HepG2 (cell line): ENCODE measurements around the gene ILDR2. TPM values are rescaled to one million over a fixed set of nuclear protein-coding genes. Genes with fewer than 3 reads are reported as not detected.

Source experiments
- ATAC-seq: fragments of 200-7000 bp; cut with Tn5 transposase; 3 replicates; pipeline ENCODE4 v1.9.1; 2020; ENCODE audit warnings: mild to moderate bottlenecking, moderate library complexity
- BruUV-seq: library from RNA; stranded (reverse); fragments of 400-500 nt; replicated peaks from 2 replicates; lab custom pipeline; 2021; lab: Mats Ljungman, UMichigan
- CTCF ChIA-PET: fragments of 300-600 bp; formaldehyde crosslinking; extraction: SDS; loops from one replicate; lab custom pipeline; 2021; ENCODE audit warnings: low total read pairs, inconsistent platforms, low intra/inter-chr PET ratio; lab: Yijun Ruan, JAX
- POLR2A ChIA-PET: fragments of 350-600 bp; sonication (Branson Sonifier 250); formaldehyde crosslinking; loops from one replicate; lab custom pipeline; 2020; ENCODE audit warnings: antibody characterized with exemption, inconsistent platforms; lab: Yijun Ruan, JAX
- DNase-seq: peaks from one replicate; pipeline ENCODE4 v3.0.0-alpha.2; 2015; ENCODE audit warnings: low spot score
- FAIRE-seq: peaks from 3 replicates; lab custom pipeline; 2011; peaks lifted over from hg19 to GRCh38; lab: Jason Lieb, UNC
- H2AFZ ChIP-seq: one replicate; pipeline ENCODE4 v1.6.1; 2011; ENCODE audit warnings: low read length, inconsistent platforms
- H3K27ac ChIP-seq: fragments of 300-600 bp; 3 replicates; pipeline ENCODE4 v1.8.0; 2011; ENCODE audit warnings: mixed run types, mild to moderate bottlenecking, mixed read lengths, low read length, inconsistent platforms; ENCODE audit not compliant: insufficient read depth; ENCODE audit errors: extremely low read length
- H3K27me3 ChIP-seq, 2 experiments: fragments of 200-600 bp in 1 of 2; 2 replicates in 1 of 2; 3 replicates in 1 of 2; pipeline versions ENCODE4 v1.6.0 to v1.8.0; 2011; ENCODE audit warnings: low read length in 2 of 2, mild to moderate bottlenecking in 2 of 2, moderate library complexity in 2 of 2, inconsistent platforms in 1 of 2; ENCODE audit not compliant: insufficient read depth in 2 of 2, control insufficient read depth in 1 of 2
- H3K36me3 ChIP-seq, 2 experiments: fragments of 200-600 bp in 1 of 2; replicated peaks in 1 of 2; 2 replicates in 1 of 2; 3 replicates in 1 of 2; pipeline versions ENCODE4 v1.5.1 to v1.8.0; 2011; ENCODE audit warnings: low read length in 2 of 2, inconsistent platforms in 1 of 2; ENCODE audit not compliant: insufficient read depth in 2 of 2, control insufficient read depth in 1 of 2
- H3K4me1 ChIP-seq: 2 replicates; pipeline ENCODE4 v1.5.1; 2012; ENCODE audit warnings: low read length, inconsistent platforms; ENCODE audit not compliant: insufficient read depth
- H3K4me2 ChIP-seq: 2 replicates; pipeline ENCODE4 v1.6.0; 2011; ENCODE audit warnings: low read depth, low read length, inconsistent platforms
- H3K4me3 ChIP-seq, 3 experiments: fragments of 200-600 bp in 1 of 3; sonication (generic), shearing (Covaris generic) in 1 of 3; replicated peaks in 1 of 3; 2 replicates each; pipeline ENCODE4 v1.5.1; 2011 to 2016; ENCODE audit warnings: low read length in 3 of 3, inconsistent platforms in 2 of 3, low read depth in 2 of 3, mild to moderate bottlenecking in 2 of 3, control low read depth in 1 of 3, mixed read lengths in 1 of 3; ENCODE audit not compliant: insufficient read depth in 1 of 3
- H3K79me2 ChIP-seq: one replicate; pipeline ENCODE4 v1.6.1; 2011; ENCODE audit warnings: low read length, inconsistent platforms; ENCODE audit not compliant: insufficient read depth
- H3K9ac ChIP-seq: 2 replicates; pipeline ENCODE4 v1.6.0; 2011; ENCODE audit warnings: mild to moderate bottlenecking, low read depth, low read length, inconsistent platforms; ENCODE audit not compliant: insufficient read depth
- H3K9me3 ChIP-seq: 2 replicates; pipeline ENCODE4 v1.5.1; 2012; ENCODE audit warnings: mild to moderate bottlenecking, low read length
- H4K20me1 ChIP-seq: 2 replicates; pipeline ENCODE4 v1.6.0; 2011; ENCODE audit warnings: inconsistent platforms, mild to moderate bottlenecking, low read length, moderate library complexity; ENCODE audit not compliant: insufficient read depth
- NFIC ChIP-seq: IDR thresholded peaks from 2 replicates; pipeline ENCODE4 v1.6.1; 2012; ENCODE audit warnings: mild to moderate bottlenecking, low read length, inconsistent platforms
- SOX6 ChIP-seq, 2 experiments: fragments of 450-650 bp in 1 of 2; sonication (generic) in 1 of 2; formaldehyde crosslinking in 1 of 2; IDR thresholded peaks; 2 replicates each; pipeline versions ENCODE4 v1.4.0 to v1.6.1; 2017 to 2020; ENCODE audit warnings: antibody characterized with exemption in 1 of 2, mild to moderate bottlenecking in 1 of 2, missing genetic modification reagents in 1 of 2
- SP1 ChIP-seq, 2 experiments: fragments of 450-650 bp in 1 of 2; sonication (generic) in 1 of 2; formaldehyde crosslinking in 1 of 2; IDR thresholded peaks; 2 replicates each; pipeline versions ENCODE4 v1.4.0 to v1.6.1; 2016 to 2020; ENCODE audit warnings: missing genetic modification reagents in 1 of 2
- ZNF672 ChIP-seq: sonication (generic); formaldehyde crosslinking; IDR thresholded peaks from 2 replicates; pipeline ENCODE4 v1.8.1; 2022; ENCODE audit warnings: missing genetic modification reagents
- WGBS: methylation state at CpG from one replicate; pipeline ENCODE4 v1.1.6; 2017; ENCODE audit warnings: low lambda C conversion rate; 5-methylcytosine and 5-hydroxymethylcytosine counted together
- in situ Hi-C: cut with HindIII; loops from 2 replicates; pipeline ENCODE4 v1.10.0; 2017; ENCODE audit warnings: low pct_unique_long_range_greater_than_20kb; ENCODE audit not compliant: extremely low pct_ligation_motif_present
- intact Hi-C: fragments of 100-400 bp; cut with micrococcal nuclease; formaldehyde crosslinking; loops from one replicate; pipeline ENCODE4 v1.10.0; 2022; ENCODE audit not compliant: unreplicated experiment
- polyA plus RNA-seq, 8 experiments: library from polyadenylated mRNA; depleted of rRNA in 3 of 8; stranded (reverse) in 7 of 8; unstranded in 1 of 8; fragments of >200 nt; fragmentation: Illumina TruSeq in 4 of 8; extraction: Trizol in 4 of 8; gene quantifications; 2 replicates each; pipeline versions ENCODE4 v1.2.1 to v1.2.3, GENCODE V29; 2011 to 2016; ENCODE audit warnings: low read depth in 4 of 8, missing spikeins in 1 of 8, mixed read lengths in 1 of 8; ENCODE audit not compliant: insufficient read depth in 1 of 8
- total RNA-seq, 5 experiments: library from RNA; depleted of rRNA; stranded (reverse); fragments of >200 nt; fragmentation: Illumina TruSeq; extraction: Trizol; gene quantifications; 2 replicates each; pipeline ENCODE4 v1.2.3, GENCODE V29; 2016; ENCODE audit warnings: low read depth in 1 of 5
- TF ChIP-seq, protein P1 (sequence below): IDR thresholded peaks from 2 replicates; pipeline ENCODE4 v1.4.0; 2020; ENCODE audit warnings: mild to moderate bottlenecking, missing genetic modification reagents
- TF ChIP-seq, protein P2 (sequence below): sonication (generic); formaldehyde crosslinking; IDR thresholded peaks from 2 replicates; pipeline ENCODE4 v1.4.0; 2020; ENCODE audit warnings: missing genetic modification reagents, mild to moderate bottlenecking, borderline replicate concordance

Gene ILDR2
- total and polyA plus RNA-seq, 2 of the 13 experiments (the other 11 are each of a cell fraction or from before 2014, with no cell fraction given), result 0.04 TPM; not detected in 1

DNA sequence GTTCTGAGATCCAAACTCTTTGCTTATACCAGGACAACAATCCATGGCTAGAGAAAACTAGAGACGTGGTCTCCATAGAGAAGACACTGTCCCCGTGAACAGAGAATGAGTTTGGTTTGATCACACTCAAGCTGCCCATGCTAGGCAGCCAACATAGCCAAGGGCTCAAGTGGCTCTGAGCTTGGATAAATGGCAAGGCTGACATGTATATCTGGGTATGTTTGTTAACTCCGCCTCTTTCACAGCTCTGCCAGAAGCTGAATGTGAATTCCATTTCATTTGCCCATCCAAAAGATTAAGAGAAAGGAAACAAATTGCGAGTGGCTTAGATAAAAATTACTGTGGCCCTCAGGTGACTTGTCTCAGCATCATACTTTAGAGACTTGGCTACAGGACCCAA lies 38.0 kb downstream of the ILDR2 start:
- TF ChIP-seq ZNF672 (no peak), NFIC (no peak), SOX6 (IDR thresholded peaks at IDR 0.05) (no peak), SOX6 (CRISPR knock-in tag; IDR thresholded peaks at IDR 0.05) (no peak), SP1 (IDR thresholded peaks at IDR 0.05) (no peak), SP1 (CRISPR knock-in tag; IDR thresholded peaks at IDR 0.05) (no peak)
- TF ChIP-seq, protein P1, sequence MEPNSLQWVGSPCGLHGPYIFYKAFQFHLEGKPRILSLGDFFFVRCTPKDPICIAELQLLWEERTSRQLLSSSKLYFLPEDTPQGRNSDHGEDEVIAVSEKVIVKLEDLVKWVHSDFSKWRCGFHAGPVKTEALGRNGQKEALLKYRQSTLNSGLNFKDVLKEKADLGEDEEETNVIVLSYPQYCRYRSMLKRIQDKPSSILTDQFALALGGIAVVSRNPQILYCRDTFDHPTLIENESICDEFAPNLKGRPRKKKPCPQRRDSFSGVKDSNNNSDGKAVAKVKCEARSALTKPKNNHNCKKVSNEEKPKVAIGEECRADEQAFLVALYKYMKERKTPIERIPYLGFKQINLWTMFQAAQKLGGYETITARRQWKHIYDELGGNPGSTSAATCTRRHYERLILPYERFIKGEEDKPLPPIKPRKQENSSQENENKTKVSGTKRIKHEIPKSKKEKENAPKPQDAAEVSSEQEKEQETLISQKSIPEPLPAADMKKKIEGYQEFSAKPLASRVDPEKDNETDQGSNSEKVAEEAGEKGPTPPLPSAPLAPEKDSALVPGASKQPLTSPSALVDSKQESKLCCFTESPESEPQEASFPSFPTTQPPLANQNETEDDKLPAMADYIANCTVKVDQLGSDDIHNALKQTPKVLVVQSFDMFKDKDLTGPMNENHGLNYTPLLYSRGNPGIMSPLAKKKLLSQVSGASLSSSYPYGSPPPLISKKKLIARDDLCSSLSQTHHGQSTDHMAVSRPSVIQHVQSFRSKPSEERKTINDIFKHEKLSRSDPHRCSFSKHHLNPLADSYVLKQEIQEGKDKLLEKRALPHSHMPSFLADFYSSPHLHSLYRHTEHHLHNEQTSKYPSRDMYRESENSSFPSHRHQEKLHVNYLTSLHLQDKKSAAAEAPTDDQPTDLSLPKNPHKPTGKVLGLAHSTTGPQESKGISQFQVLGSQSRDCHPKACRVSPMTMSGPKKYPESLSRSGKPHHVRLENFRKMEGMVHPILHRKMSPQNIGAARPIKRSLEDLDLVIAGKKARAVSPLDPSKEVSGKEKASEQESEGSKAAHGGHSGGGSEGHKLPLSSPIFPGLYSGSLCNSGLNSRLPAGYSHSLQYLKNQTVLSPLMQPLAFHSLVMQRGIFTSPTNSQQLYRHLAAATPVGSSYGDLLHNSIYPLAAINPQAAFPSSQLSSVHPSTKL (CRISPR knock-in tag), result no peak
- TF ChIP-seq, protein P2, sequence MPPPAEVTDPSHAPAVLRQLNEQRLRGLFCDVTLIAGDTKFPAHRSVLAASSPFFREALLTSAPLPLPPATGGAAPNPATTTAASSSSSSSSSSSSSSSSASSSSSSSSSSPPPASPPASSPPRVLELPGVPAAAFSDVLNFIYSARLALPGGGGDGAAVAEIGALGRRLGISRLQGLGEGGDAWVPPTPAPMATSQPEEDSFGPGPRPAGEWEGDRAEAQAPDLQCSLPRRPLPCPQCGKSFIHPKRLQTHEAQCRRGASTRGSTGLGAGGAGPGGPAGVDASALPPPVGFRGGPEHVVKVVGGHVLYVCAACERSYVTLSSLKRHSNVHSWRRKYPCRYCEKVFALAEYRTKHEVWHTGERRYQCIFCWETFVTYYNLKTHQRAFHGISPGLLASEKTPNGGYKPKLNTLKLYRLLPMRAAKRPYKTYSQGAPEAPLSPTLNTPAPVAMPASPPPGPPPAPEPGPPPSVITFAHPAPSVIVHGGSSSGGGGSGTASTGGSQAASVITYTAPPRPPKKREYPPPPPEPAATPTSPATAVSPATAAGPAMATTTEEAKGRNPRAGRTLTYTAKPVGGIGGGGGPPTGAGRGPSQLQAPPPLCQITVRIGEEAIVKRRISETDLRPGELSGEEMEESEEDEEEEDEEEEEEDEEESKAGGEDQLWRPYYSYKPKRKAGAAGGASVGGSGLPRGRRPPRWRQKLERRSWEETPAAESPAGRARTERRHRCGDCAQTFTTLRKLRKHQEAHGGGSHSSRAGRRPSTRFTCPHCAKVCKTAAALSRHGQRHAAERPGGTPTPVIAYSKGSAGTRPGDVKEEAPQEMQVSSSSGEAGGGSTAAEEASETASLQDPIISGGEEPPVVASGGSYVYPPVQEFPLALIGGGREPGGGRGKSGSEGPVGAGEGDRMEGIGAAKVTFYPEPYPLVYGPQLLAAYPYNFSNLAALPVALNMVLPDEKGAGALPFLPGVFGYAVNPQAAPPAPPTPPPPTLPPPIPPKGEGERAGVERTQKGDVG (CRISPR knock-in tag), result no peak
- ChIA-PET POLR2A (no interaction called here), CTCF (no interaction called here)
- no TSS peak for BruUV-seq
- no peaks in the 10 kb centered on the region for H3K9me3 ChIP-seq
- WGBS, result 5% methylated on average over 4 of the region's 4 CpGs
- H4K20me1 ChIP-seq, result no peaks in the 10 kb centered on the region
- no peak for DNase-seq
- no peaks in the 10 kb centered on the region for H3K36me3 ChIP-seq
- no peak overlapping the region for H3K9ac ChIP-seq
- peaks cover 2 to 14% of the 10 kb centered on the region in 2 experiments; a peak in 3 of 5 replicates for H3K27me3 ChIP-seq
- H3K4me1 ChIP-seq, result no peaks in the 10 kb centered on the region
- in situ Hi-C loops (no loop called here), intact Hi-C loops (no loop called here)
- no peak for ATAC-seq
- H3K79me2 ChIP-seq, result no peaks in the 10 kb centered on the region
- no peak for FAIRE-seq
- H3K4me2 ChIP-seq, result no peak overlapping the region
- H2AFZ ChIP-seq, result no peak overlapping the region
- no peak overlapping the region for H3K27ac ChIP-seq
- H3K4me3 ChIP-seq, result no peak overlapping the region
